OCI-LY3 (cell line): ENCODE data around the gene NFIB.

Source experiments
- CTCF ChIP-seq: fragments of 200-600, 300-600 bp; sonication (generic); IDR thresholded peaks from 2 replicates; pipeline ENCODE4 v1.5.1; 2014; ENCODE audit warnings: antibody characterized with exemption, low read length, low read depth
- EZH2phosphoT487 ChIP-seq: fragments of 200-600 bp; shearing (Covaris generic); IDR thresholded peaks from 2 replicates; pipeline ENCODE4 v1.6.1; 2018; ENCODE audit warnings: antibody characterized with exemption, mixed run types, low read depth

- no peak for TF ChIP-seq CTCF
- no peak for TF ChIP-seq EZH2phosphoT487
Measured at GRCh38 chr9:14303521-14303920, 10.4 kb downstream of the NFIB start.
